ENCODE measurements around the gene PGLYRP1. TPM values are rescaled to one million over a fixed set of nuclear protein-coding genes. Genes with fewer than 3 reads are reported as not detected.
A peak's percentile ranks its signal among the peaks of the same experiment; 100 is the strongest.

Gene PGLYRP1
- polyA plus RNA-seq, 1 of the 3 experiments (the other 2 are of a cell fraction), result not detected

- no peak overlapping the region for H2AFZ ChIP-seq (ENCODE audit: low read depth)
- no peaks in the 10 kb centered on the region for H3K36me3 ChIP-seq (replicated peaks in 1 of 2; ENCODE audit: control insufficient read depth in 1 of 2, insufficient read depth in 2 of 2, low read length in 1 of 2)
- H3K9me2 ChIP-seq, result no peaks in the 10 kb centered on the region
- H3K27ac ChIP-seq (ENCODE audit: low read depth in 2 of 2, low read length in 1 of 2), result no peak overlapping the region
- H3K4me3 ChIP-seq (ENCODE audit: low read depth in 2 of 2, low read length in 1 of 2), result no peak overlapping the region
- no peak for TF ChIP-seq EP300 (IDR thresholded peaks at IDR 0.05; ENCODE audit: borderline replicate concordance in 1 of 2, low read depth in 1 of 2, low read length in 1 of 2)
- H4K20me1 ChIP-seq (ENCODE audit: insufficient read depth), result peaks cover 20% of the 10 kb centered on the region
- peaks cover 15% of the 10 kb centered on the region for H3F3A ChIP-seq (replicated peaks; ENCODE audit: insufficient read depth)
- 81% methylated on average over 7 of the region's 11 CpGs for WGBS (ENCODE audit: low lambda C conversion rate)
- H3K9me3 ChIP-seq, result no peaks in the 10 kb centered on the region
- no peak overlapping the region for H3K9ac ChIP-seq
- ChIA-PET POLR2A (no interaction called here), CTCF (interaction anchor here (1.2 to 5.1 kb wide), 6 partner anchors 7 to 243 kb away, joined by 3 to 82 read pairs (median 4); no protein-coding TSS in a partner anchor)
- H3K4me1 ChIP-seq (ENCODE audit: control insufficient read depth in 1 of 2, insufficient read depth in 2 of 2, low read depth in 1 of 2, low read length in 1 of 2), result no peaks in the 10 kb centered on the region; a peak in 1 of 4 replicates
- DNase-seq, result no peak
- H3K79me2 ChIP-seq (ENCODE audit: insufficient read depth), result no peaks in the 10 kb centered on the region
- no peaks in the 10 kb centered on the region for H3K27me3 ChIP-seq (ENCODE audit: insufficient read depth)
- no peak overlapping the region for H3K4me2 ChIP-seq
Measured at GRCh38 chr19:46021531-46022041, 1.3 kb downstream of the PGLYRP1 start.

GRCh38 chr19:46020819-46021125 lies 2.1 kb downstream of the PGLYRP1 start:
- ChIA-PET POLR2A (no interaction called here), CTCF (interaction anchor here (0.6 to 5.1 kb wide), 4 partner anchors 8 to 245 kb away, joined by 3 to 82 read pairs (median 4); no protein-coding TSS in a partner anchor)
- Histone ChIP-seq H3K9ac (no peak overlapping the region), H3K79me2 (ENCODE audit: insufficient read depth) (no peaks in the 10 kb centered on the region), H3K9me2 (no peaks in the 10 kb centered on the region), H2AFZ (ENCODE audit: low read depth) (no peak overlapping the region), H3K9me3 (no peaks in the 10 kb centered on the region), H3K4me1 (ENCODE audit: control insufficient read depth in 1 of 2, insufficient read depth in 2 of 2, low read depth in 1 of 2, low read length in 1 of 2) (peaks cover 0 to 7% of the 10 kb centered on the region in 2 experiments; a peak in 1 of 4 replicates), H3K36me3 (replicated peaks in 1 of 2; ENCODE audit: control insufficient read depth in 1 of 2, insufficient read depth in 2 of 2, low read length in 1 of 2) (no peaks in the 10 kb centered on the region), H4K20me1 (ENCODE audit: insufficient read depth) (peaks cover 26% of the 10 kb centered on the region), H3K4me2 (no peak overlapping the region), H3K27ac (ENCODE audit: low read depth in 2 of 2, low read length in 1 of 2) (peak overlapping the region in 1 of 2 experiments; percentile 41; a peak in 1 of 4 replicates), H3K4me3 (ENCODE audit: low read depth in 2 of 2, low read length in 1 of 2) (no peak overlapping the region), H3F3A (replicated peaks; ENCODE audit: insufficient read depth) (peaks cover 15% of the 10 kb centered on the region), H3K27me3 (ENCODE audit: insufficient read depth) (no peaks in the 10 kb centered on the region)
- WGBS (ENCODE audit: low lambda C conversion rate), result 83% methylated on average over 7 of the region's 7 CpGs
- no peak for DNase-seq
- TF ChIP-seq USF1 (IDR thresholded peaks at IDR 0.05; ENCODE audit: borderline replicate concordance, low read depth), result no peak
- TF ChIP-seq PBX3 (IDR thresholded peaks at IDR 0.05), result no peak
- TF ChIP-seq MXI1 (IDR thresholded peaks at IDR 0.05; ENCODE audit: low read depth, low read length), result no peak
- no peak for TF ChIP-seq CTCF (IDR thresholded peaks at IDR 0.05)
- TF ChIP-seq TAF1 (IDR thresholded peaks at IDR 0.05; ENCODE audit: borderline replicate concordance, low read depth, low read length), result no peak
- no peak for TF ChIP-seq JUND (IDR thresholded peaks at IDR 0.05)
- no peak for TF ChIP-seq FOSL2 (IDR thresholded peaks at IDR 0.05; ENCODE audit: borderline replicate concordance, low read depth)
- TF ChIP-seq GATA2 (CRISPR knock-in tag; IDR thresholded peaks at IDR 0.05), result no peak
- no peak for TF ChIP-seq USF2 (IDR thresholded peaks at IDR 0.05; ENCODE audit: borderline replicate concordance, low read depth, low read length)
